Stimulated activated CD4-positive, alpha-beta T cell treated with anti-CD3 and anti-CD28 coated beads, Interleukin-2, amount 100 ng/mL, for 48 hours (primary cell): ENCODE data around the gene TTK.

Experiments
- DNase-seq, 2 donors: peaks; one replicate each; pipeline ENCODE4 v3.0.0-alpha.2; 2020

TTK gene

GRCh38 chr6:80004173-80005072 lies at the start of gene TTK:
TSS of gene TTK (plus strand) at chr6:80004649. CDS start at chr6:80005844, 1,195 bp downstream.
- DNase-seq, result peak; percentile 77 to 81

- DNase-seq, result no peak
Measured at GRCh38 chr6:79954849-79955248, 49.6 kb upstream of the TTK start.

- DNase-seq, result no peak
Measured at GRCh38 chr6:79964607-79965081, 39.8 kb upstream of the TTK start.

- no peak for DNase-seq
Measured at GRCh38 chr6:79967178-79967577, 37.3 kb upstream of the TTK start.

- DNase-seq, result no peak
Measured at GRCh38 chr6:79969784-79970183, 34.7 kb upstream of the TTK start.

- no peak for DNase-seq
Measured at GRCh38 chr6:79971193-79971592, 33.3 kb upstream of the TTK start.

- DNase-seq, result no peak
Measured at GRCh38 chr6:79981652-79982051, 22.8 kb upstream of the TTK start.

GRCh38 chr6:79984261-79984660 lies 20.2 kb upstream of the TTK start:
- no peak for DNase-seq

GRCh38 chr6:79985128-79985527 lies 19.3 kb upstream of the TTK start:
- no peak for DNase-seq

GRCh38 chr6:79989641-79990040 lies 14.8 kb upstream of the TTK start:
- DNase-seq, result no peak

- no peak for DNase-seq
Measured at GRCh38 chr6:79993012-79993910, 11.2 kb upstream of the TTK start.

GRCh38 chr6:79993911-79994309 lies 10.5 kb upstream of the TTK start:
- DNase-seq, result no peak

GRCh38 chr6:79997728-79998127 lies 6.7 kb upstream of the TTK start:
- no peak for DNase-seq

GRCh38 chr6:80001337-80001736 lies 3.1 kb upstream of the TTK start:
- no peak for DNase-seq

- peak in 1 of 2 donors; percentile 9 for DNase-seq
Measured at GRCh38 chr6:80003826-80004172, 650 bp upstream of the TTK start.

GRCh38 chr6:80005406-80005805 lies 957 bp downstream of the TTK start:
- no peak for DNase-seq

- no peak for DNase-seq
Measured at GRCh38 chr6:80006541-80006940, 2.1 kb downstream of the TTK start.

GRCh38 chr6:80009531-80009930 lies 5.1 kb downstream of the TTK start:
- DNase-seq, result no peak

GRCh38 chr6:80010288-80010687 lies 5.8 kb downstream of the TTK start:
- no peak for DNase-seq

GRCh38 chr6:80015839-80016435 lies 11.5 kb downstream of the TTK start:
- no peak for DNase-seq

GRCh38 chr6:80020381-80021120 lies 16.1 kb downstream of the TTK start:
- no peak for DNase-seq

GRCh38 chr6:80021131-80021530 lies 16.7 kb downstream of the TTK start:
- DNase-seq, result no peak

- no peak for DNase-seq
Measured at GRCh38 chr6:80021591-80021990, 17.1 kb downstream of the TTK start.
